HG02973 (cell line): ENCODE data around the gene PTOV1.

Source experiments
- ATAC-seq: cut with Tn5 transposase; IDR thresholded peaks from one replicate; pipeline ENCODE4 v1.9.1; 2021; ENCODE audit warnings: moderate library complexity; ENCODE audit not compliant: unreplicated experiment

PTOV1 gene

DNA sequence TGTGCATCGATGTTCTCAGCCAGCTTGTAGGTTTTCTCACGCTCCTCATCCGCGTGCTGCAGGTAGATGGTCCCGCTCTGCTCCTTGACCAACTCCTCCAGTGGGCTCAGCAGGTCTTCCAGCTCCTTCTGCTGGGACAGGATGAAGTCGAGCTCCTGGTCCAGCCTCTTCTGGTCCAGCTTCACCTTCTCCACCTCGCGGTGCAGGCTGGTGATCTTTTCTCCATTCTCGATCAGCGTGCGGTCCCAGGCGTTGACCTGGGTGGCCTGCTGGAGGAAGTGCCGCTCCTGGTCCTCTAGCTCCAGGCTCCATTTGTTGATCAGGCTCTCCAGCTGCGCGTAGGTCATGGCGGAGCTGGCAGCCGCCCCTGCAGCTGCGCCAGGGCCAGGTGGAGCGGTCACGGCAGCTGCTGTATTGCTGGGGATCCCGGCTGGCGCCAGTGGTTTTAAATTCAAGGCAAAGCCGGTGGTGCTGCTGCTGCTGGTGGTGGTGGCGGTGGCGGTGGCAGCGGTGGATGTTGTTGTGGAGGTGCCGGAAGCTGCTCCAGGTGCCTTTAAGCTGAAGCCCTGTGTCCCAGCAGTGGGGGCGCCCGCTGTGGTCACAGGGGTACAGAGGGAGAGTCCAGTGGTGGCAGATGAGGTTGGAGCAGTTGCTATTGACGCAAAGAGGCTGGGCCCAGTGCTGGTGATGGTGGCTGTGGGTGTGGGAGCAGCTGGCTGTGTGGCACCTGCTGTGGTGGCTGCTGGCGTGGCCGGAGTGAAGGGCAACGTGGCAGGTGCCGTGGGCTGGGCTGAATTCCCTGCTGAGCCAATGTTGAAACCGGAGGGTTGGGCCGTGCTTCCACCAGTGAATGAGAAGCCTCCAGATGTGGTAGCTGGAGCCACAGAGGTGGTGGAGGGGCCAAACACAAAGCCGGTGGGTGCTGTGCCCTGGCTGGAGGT is 57.8 kb downstream of the PTOV1 start:
- ATAC-seq: no peak

DNA sequence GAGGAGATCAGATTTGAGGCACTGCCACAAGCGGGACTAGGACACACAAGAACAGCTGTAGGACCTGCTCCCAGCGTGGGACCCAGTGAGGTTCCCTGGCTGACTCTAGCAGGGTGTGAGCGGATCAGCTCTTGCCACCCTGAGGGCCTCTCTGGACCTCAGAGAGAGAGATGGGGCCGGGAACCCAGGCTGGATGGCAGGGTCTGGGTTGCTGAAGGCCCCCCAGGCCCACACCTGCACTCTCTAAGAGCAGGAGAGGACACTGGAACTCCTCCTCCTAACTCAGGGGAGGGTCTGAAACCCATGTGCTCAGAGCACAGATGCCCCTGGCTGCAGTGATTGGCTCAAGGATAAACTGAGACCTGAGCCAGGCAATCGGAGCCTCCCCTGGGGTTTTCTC is 59.2 kb downstream of the PTOV1 start:
- ATAC-seq: no peak
